ENCODE results near the gene MED19. TPM values are rescaled to one million over a fixed set of nuclear protein-coding genes. Genes with fewer than 3 reads are reported as not detected.

MED19 gene
- total RNA-seq, 6 experiments from 2014 or later, result 19.1 to 22.4 (median 21.8) TPM

- Mint-ChIP-seq H3K9me3 (no peaks in the 10 kb centered on the region), H3K27ac (peak overlapping the region; percentile 100), H3K27me3 (ENCODE audit: insufficient read depth) (peaks cover 3% of the 10 kb centered on the region), H3K36me3 (ENCODE audit: low read depth) (peaks cover 5% of the 10 kb centered on the region), H3K4me3 (peak overlapping the region; percentile 90), H3K4me1 (ENCODE audit: low read depth) (peaks cover 29% of the 10 kb centered on the region)
- DNase-seq, result peak; percentile 98
- TF ChIP-seq CTCF (IDR thresholded peaks at IDR 0.05), result no peak
Measured at GRCh38 chr11:57667117-57667735, 44.8 kb downstream of the MED19 start.

- Mint-ChIP-seq H3K4me3 (no peak overlapping the region), H3K9me3 (no peaks in the 10 kb centered on the region), H3K36me3 (ENCODE audit: low read depth) (peaks cover 9% of the 10 kb centered on the region), H3K4me1 (ENCODE audit: low read depth) (peaks cover 8% of the 10 kb centered on the region), H3K27me3 (ENCODE audit: insufficient read depth) (peaks cover 3% of the 10 kb centered on the region), H3K27ac (no peak overlapping the region)
- no peak for DNase-seq
- no peak for TF ChIP-seq CTCF (IDR thresholded peaks at IDR 0.05)
Measured at GRCh38 chr11:57663975-57664374, 48.0 kb downstream of the MED19 start.

GRCh38 chr11:57662893-57663292, 49.1 kb downstream of the MED19 start:
- TF ChIP-seq CTCF (IDR thresholded peaks at IDR 0.05), result peak; percentile 36; the same call in 1 of the 2 replicates
- peaks cover 14% of the 10 kb centered on the region for H3K4me1 Mint-ChIP-seq (ENCODE audit: low read depth)
- H3K36me3 Mint-ChIP-seq (ENCODE audit: low read depth), result peaks cover 4% of the 10 kb centered on the region; the same call in 1 of the 2 replicates
- no peaks in the 10 kb centered on the region; the same call in 1 of the 2 replicates for H3K27me3 Mint-ChIP-seq (ENCODE audit: insufficient read depth)
- no peak overlapping the region for H3K27ac Mint-ChIP-seq
- no peak overlapping the region for H3K4me3 Mint-ChIP-seq
- H3K9me3 Mint-ChIP-seq, result no peaks in the 10 kb centered on the region
- no peak for DNase-seq

GRCh38 chr11:57659669-57660068, 52.3 kb downstream of the MED19 start:
- Mint-ChIP-seq H3K27me3 (ENCODE audit: insufficient read depth) (no peaks in the 10 kb centered on the region), H3K4me3 (no peak overlapping the region), H3K36me3 (ENCODE audit: low read depth) (peaks cover 4% of the 10 kb centered on the region; the same call in 1 of the 2 replicates), H3K4me1 (ENCODE audit: low read depth) (peaks cover 16% of the 10 kb centered on the region), H3K27ac (no peak overlapping the region), H3K9me3 (no peaks in the 10 kb centered on the region)
- no peak for TF ChIP-seq CTCF (IDR thresholded peaks at IDR 0.05)
- no peak for DNase-seq

GRCh38 chr11:57658023-57658361, 54.0 kb downstream of the MED19 start:
- Mint-ChIP-seq H3K4me3 (peak overlapping the region; percentile 95), H3K27me3 (ENCODE audit: insufficient read depth) (no peaks in the 10 kb centered on the region; the same call in 1 of the 2 replicates), H3K36me3 (ENCODE audit: low read depth) (peaks cover 4% of the 10 kb centered on the region; the same call in 1 of the 2 replicates), H3K27ac (peak overlapping the region; percentile 74), H3K9me3 (no peaks in the 10 kb centered on the region), H3K4me1 (ENCODE audit: low read depth) (peaks cover 16% of the 10 kb centered on the region)
- TF ChIP-seq CTCF (IDR thresholded peaks at IDR 0.05), result no peak
- no peak for DNase-seq
